Posterior vena cava (tissue), 2 donors: ENCODE measurements around the gene RRP9. TPM values are rescaled to one million over a fixed set of nuclear protein-coding genes. Genes with fewer than 3 reads are reported as not detected.
A peak's percentile ranks its signal among the peaks of the same experiment; 100 is the strongest.

ENCODE experiments used
- DNase-seq: peaks from one replicate; pipeline ENCODE4 v3.0.0-alpha.2; 2020; ENCODE audit warnings: low spot score
- intact Hi-C, 2 donors: fragments of 100-400 bp; cut with DNase I; formaldehyde crosslinking; loops; one replicate each; pipeline versions ENCODE4 v1.14.1 to v1.14.2; 2022 to 2023
- total RNA-seq, 2 donors: library from RNA; stranded (reverse); fragmentation: NEBNext Ultra II Directional; extraction: Animal tissue kit (Norgen Biotek cat#: 25700); gene quantifications; one replicate each; pipeline ENCODE4 v1.2.1, GENCODE V29; 2021
- donor health status: DM: yes; HTN: yes; CAD: no.
- donor health status: DM: yes; HTN: yes; CAD: no.

Gene RRP9
- total RNA-seq, 2 donors from 2014 or later = 13.4 to 14.9 TPM

- no peak for DNase-seq
- intact Hi-C loops = no loop called here
Measured at GRCh38 chr3:51960386-51960785, 18.7 kb upstream of the RRP9 start.

GRCh38 chr3:51959651-51960050 lies 17.9 kb upstream of the RRP9 start:
- no peak for DNase-seq
- intact Hi-C loops = no loop called here

GRCh38 chr3:51958603-51959521 lies 17.2 kb upstream of the RRP9 start:
- intact Hi-C loops = no loop called here
- no peak for DNase-seq

- intact Hi-C loops = no loop called here
- no peak for DNase-seq
Measured at GRCh38 chr3:51957520-51958205, 16.0 kb upstream of the RRP9 start.

- no peak for DNase-seq
- intact Hi-C loops = no loop called here
Measured at GRCh38 chr3:51955893-51956770, 14.4 kb upstream of the RRP9 start.

GRCh38 chr3:51955175-51955892 lies 13.6 kb upstream of the RRP9 start, which contains the start of gene GPR62:
Gene GPR62 (plus strand): TSS chr3:51955381. CDS start chr3:51955653, 272 bp downstream.
- DNase-seq = no peak
- intact Hi-C loops = no loop called here

GRCh38 chr3:51954713-51955112 lies 13.0 kb upstream of the RRP9 start:
- intact Hi-C loops = no loop called here
- DNase-seq = no peak

- no peak for DNase-seq
- intact Hi-C loops = no loop called here
Measured at GRCh38 chr3:51954105-51954504, 12.4 kb upstream of the RRP9 start.

GRCh38 chr3:51953445-51953844 lies 11.7 kb upstream of the RRP9 start:
- no peak for DNase-seq
- intact Hi-C loops = no loop called here

GRCh38 chr3:51950899-51951298 lies 9.2 kb upstream of the RRP9 start:
- DNase-seq = no peak
- intact Hi-C loops = no loop called here

- peak; percentile 42 for DNase-seq
- intact Hi-C loops = no loop called here
Measured at GRCh38 chr3:51949121-51949520, 7.4 kb upstream of the RRP9 start.

GRCh38 chr3:51948016-51948580 lies 6.4 kb upstream of the RRP9 start:
- intact Hi-C loops = no loop called here
- DNase-seq = peak; percentile 53

GRCh38 chr3:51947215-51947900 lies 5.7 kb upstream of the RRP9 start:
- intact Hi-C loops = no loop called here
- DNase-seq = peak; percentile 69

GRCh38 chr3:51946796-51947195 lies 5.1 kb upstream of the RRP9 start:
- DNase-seq = peak; percentile 64
- intact Hi-C loops = no loop called here

GRCh38 chr3:51945926-51946705 lies 4.4 kb upstream of the RRP9 start:
- intact Hi-C loops = no loop called here
- DNase-seq = peak; percentile 47

GRCh38 chr3:51945031-51945840 lies 3.5 kb upstream of the RRP9 start:
- intact Hi-C loops = no loop called here
- peak; percentile 76 for DNase-seq
